IMR-90 (cell line): ENCODE measurements around the gene DHX40. TPM values are rescaled to one million over a fixed set of nuclear protein-coding genes. Genes with fewer than 3 reads are reported as not detected.
A peak's percentile ranks its signal among the peaks of the same experiment; 100 is the strongest.

Experiments
- ATAC-seq: fragments of 200-7000 bp; cut with Tn5 transposase; 2 replicates; pipeline ENCODE4 v1.9.1; 2020; ENCODE audit warnings: low read depth, mild to moderate bottlenecking, moderate library complexity
- BruUV-seq: library from RNA; stranded (reverse); fragments of 400-500 nt; replicated peaks from 2 replicates; lab custom pipeline; 2021; lab: Mats Ljungman, UMichigan
- CTCF ChIA-PET: fragments of 300-600 bp; formaldehyde crosslinking; extraction: SDS; loops from one replicate; lab custom pipeline; 2021; ENCODE audit warnings: antibody characterized with exemption; lab: Yijun Ruan, JAX
- POLR2A ChIA-PET: fragments of 300-600 bp; sonication (Branson Sonifier 250); formaldehyde crosslinking; loops from one replicate; lab custom pipeline; 2022; ENCODE audit warnings: antibody characterized with exemption; ENCODE audit not compliant: unreplicated experiment; lab: Charles Lee
- DNase-seq: peaks from one replicate; pipeline ENCODE4 v3.0.0; 2013
- H2AFZ ChIP-seq: replicated peaks from 2 replicates; pipeline ENCODE3; 2013; ENCODE audit warnings: low read length, mild to moderate bottlenecking; ENCODE audit not compliant: poor library complexity
- H2AK5ac ChIP-seq: 2 replicates; pipeline ENCODE4 v1.6.1; 2013; ENCODE audit warnings: low read depth, low read length, inconsistent platforms
- H2AK9ac ChIP-seq: replicated peaks from 2 replicates; pipeline ENCODE3; 2013; ENCODE audit warnings: mild to moderate bottlenecking, low read depth, low read length, moderate library complexity; ENCODE audit not compliant: poor library complexity
- H2BK120ac ChIP-seq: 2 replicates; pipeline ENCODE4 v1.6.1; 2013; ENCODE audit warnings: low read depth, low read length, inconsistent platforms
- H2BK15ac ChIP-seq: 3 replicates; pipeline ENCODE4 v1.6.1; 2013; ENCODE audit warnings: low read depth, low read length, inconsistent platforms
- H2BK20ac ChIP-seq: 2 replicates; pipeline ENCODE4 v1.6.1; 2013; ENCODE audit warnings: low read depth, mild to moderate bottlenecking, inconsistent platforms, low read length, moderate library complexity
- H2BK5ac ChIP-seq: 2 replicates; pipeline ENCODE4 v1.6.1; 2013; ENCODE audit warnings: mild to moderate bottlenecking, low read depth, low read length, inconsistent platforms; ENCODE audit not compliant: poor library complexity, severe bottlenecking
- H3K14ac ChIP-seq: replicated peaks from 2 replicates; pipeline ENCODE4 v1.6.1; 2013; ENCODE audit warnings: low read depth, low read length, inconsistent platforms
- H3K18ac ChIP-seq: 2 replicates; pipeline ENCODE4 v1.6.1; 2013; ENCODE audit warnings: low read depth, low read length, control low read depth
- H3K23ac ChIP-seq: 2 replicates; pipeline ENCODE4 v1.6.1; 2013; ENCODE audit warnings: low read depth, low read length, inconsistent platforms
- H3K27ac ChIP-seq: 2 replicates; pipeline ENCODE4 v1.5.1; 2013; ENCODE audit warnings: mild to moderate bottlenecking, control low read depth, low read length; ENCODE audit not compliant: insufficient read depth
- H3K27me3 ChIP-seq: 2 replicates; pipeline ENCODE4 v1.6.1; 2013; ENCODE audit warnings: low read length; ENCODE audit not compliant: control insufficient read depth, insufficient read depth
- H3K36me3 ChIP-seq: 2 replicates; pipeline ENCODE4 v1.6.1; 2013; ENCODE audit warnings: low read length, mixed read lengths; ENCODE audit not compliant: control insufficient read depth, insufficient read depth
- H3K4ac ChIP-seq: 2 replicates; pipeline ENCODE4 v1.6.1; 2013; ENCODE audit warnings: low read depth, low read length, inconsistent platforms
- H3K4me1 ChIP-seq: 2 replicates; pipeline ENCODE4 v1.6.1; 2013; ENCODE audit warnings: low read length, mixed read lengths; ENCODE audit not compliant: control insufficient read depth, insufficient read depth
- H3K4me2 ChIP-seq: 2 replicates; pipeline ENCODE4 v1.6.1; 2013; ENCODE audit warnings: low read depth, mild to moderate bottlenecking, control low read depth, low read length, moderate library complexity
- H3K4me3 ChIP-seq: 2 replicates; pipeline ENCODE4 v1.5.1; 2013; ENCODE audit warnings: low read depth, mild to moderate bottlenecking, control low read depth, low read length, moderate library complexity; ENCODE audit not compliant: insufficient read depth
- H3K56ac ChIP-seq: 2 replicates; pipeline ENCODE4 v1.6.1; 2013; ENCODE audit warnings: low read length, inconsistent platforms; ENCODE audit not compliant: insufficient read depth; ENCODE audit errors: extremely low read depth
- H3K79me1 ChIP-seq, 2 experiments: 2 replicates each; pipeline ENCODE4 v1.6.1; 2013; ENCODE audit warnings: low read length in 2 of 2, inconsistent platforms in 1 of 2, low read depth in 1 of 2
- H3K9ac ChIP-seq: 2 replicates; pipeline ENCODE4 v1.6.1; 2013; ENCODE audit warnings: low read depth, low read length, control low read depth
- H3K9me1 ChIP-seq: 2 replicates; pipeline ENCODE4 v1.6.1; 2013; ENCODE audit warnings: low read length, inconsistent platforms; ENCODE audit not compliant: insufficient read depth
- H3K9me3 ChIP-seq: 2 replicates; pipeline ENCODE4 v1.6.1; 2013; ENCODE audit warnings: low read length; ENCODE audit not compliant: control insufficient read depth, insufficient read depth
- H4K20me1 ChIP-seq: 2 replicates; pipeline ENCODE4 v1.6.1; 2013; ENCODE audit warnings: low read length, inconsistent platforms; ENCODE audit not compliant: insufficient read depth
- H4K5ac ChIP-seq: 2 replicates; pipeline ENCODE4 v1.6.1; 2013; ENCODE audit warnings: mild to moderate bottlenecking, low read depth, low read length, control low read depth
- H4K8ac ChIP-seq, 2 experiments: 2 replicates each; pipeline ENCODE4 v1.6.1; 2013; ENCODE audit warnings: low read depth in 2 of 2, low read length in 2 of 2, control low read depth in 1 of 2, inconsistent platforms in 1 of 2
- H4K91ac ChIP-seq: 2 replicates; pipeline ENCODE4 v1.6.1; 2013; ENCODE audit warnings: low read depth, low read length, inconsistent platforms; ENCODE audit not compliant: insufficient read depth
- CTCF ChIP-seq: conservative IDR thresholded peaks from 2 replicates; pipeline ENCODE4 v1.5.1; 2012; ENCODE audit warnings: mild to moderate bottlenecking, low read depth, low read length, improper control_type of control experiment
- FOS ChIP-seq: fragments of 150-350 bp; IDR thresholded peaks from 2 replicates; pipeline ENCODE4 v1.6.1; 2016; ENCODE audit warnings: low read depth, low read length
- MAFK ChIP-seq: IDR thresholded peaks from 2 replicates; pipeline ENCODE4 v1.6.1; 2012; ENCODE audit warnings: low read depth, low read length, improper control_type of control experiment
- MAZ ChIP-seq: IDR thresholded peaks from 2 replicates; pipeline ENCODE4 v1.6.1; 2012; ENCODE audit warnings: low read depth, mild to moderate bottlenecking, low read length, improper control_type of control experiment, moderate library complexity, borderline replicate concordance
- NFE2L2 ChIP-seq: fragments of 150-350 bp; IDR thresholded peaks from 2 replicates; pipeline ENCODE4 v1.6.1; 2016; ENCODE audit warnings: low read depth, mild to moderate bottlenecking, low read length
- POLR2A ChIP-seq: IDR thresholded peaks from 2 replicates; pipeline ENCODE4 v1.6.1; 2012; ENCODE audit warnings: mild to moderate bottlenecking, low read depth, low read length
- RFX5 ChIP-seq: IDR thresholded peaks from 2 replicates; pipeline ENCODE4 v1.8.0; 2012; ENCODE audit warnings: low read depth, mild to moderate bottlenecking, low read length, moderate library complexity
- SMC3 ChIP-seq: fragments of 150-350 bp; IDR thresholded peaks from 2 replicates; pipeline ENCODE4 v1.6.1; 2016; ENCODE audit warnings: low read depth, mild to moderate bottlenecking, antibody characterized with exemption, low read length, moderate library complexity
- dilution Hi-C: fragments of 300-500 bp; cut with HindIII; formaldehyde crosslinking; loops from one replicate; pipeline ENCODE4 v1.14.3; 2018; ENCODE audit warnings: low sequenced_read_pairs; ENCODE audit not compliant: unreplicated experiment
- in situ Hi-C: fragments of 300-500 bp; cut with MboI; formaldehyde crosslinking; loops from 3 replicates; pipeline ENCODE4 v1.14.3; 2019; ENCODE audit warnings: low sequenced_read_pairs, inconsistent platforms, mixed read lengths
- intact Hi-C: fragments of 100-400 bp; cut with micrococcal nuclease; formaldehyde crosslinking; loops from 2 replicates; pipeline ENCODE4 v1.10.0; 2022
- polyA plus RNA-seq, 3 experiments: library from polyadenylated mRNA; depleted of rRNA; stranded (reverse); fragments of >200 nt; gene quantifications; 2 replicates each; pipeline ENCODE4 v1.2.3, GENCODE V29; 2012; ENCODE audit warnings: low replicate concordance in 1 of 3
- total RNA-seq: library from RNA; depleted of rRNA; stranded (reverse); fragments of >200 nt; gene quantifications from 2 replicates; pipeline ENCODE4 v1.2.3, GENCODE V29; 2012

The DHX40 gene
- total and polyA plus RNA-seq, 2 of the 4 experiments (the other 2 are of a cell fraction): 17.4 to 44.4 TPM

- no peak overlapping the region for H2AFZ ChIP-seq
- ATAC-seq: no peak
Observed at GRCh38 chr17:59611503-59611902, 46.1 kb downstream of the DHX40 start.

More at GRCh38 chr17:59611503-59611902, 46.1 kb downstream of the DHX40 start:
- H3K27ac ChIP-seq: no peak overlapping the region
- H2BK15ac ChIP-seq: no peak overlapping the region
- H3K56ac ChIP-seq: no peak overlapping the region
- H4K20me1 ChIP-seq: no peaks in the 10 kb centered on the region
- H4K91ac ChIP-seq: no peak overlapping the region
- BruUV-seq: no TSS peak
- dilution Hi-C loops: no loop called here
- POLR2A ChIA-PET: no interaction called here
- no peak overlapping the region for H3K4me3 ChIP-seq
- H3K9me1 ChIP-seq: no peaks in the 10 kb centered on the region
- H4K8ac ChIP-seq: no peak overlapping the region
- H3K18ac ChIP-seq: no peak overlapping the region
- in situ Hi-C loops: no loop called here
- no peak overlapping the region for H3K4ac ChIP-seq
- H2BK5ac ChIP-seq: no peak overlapping the region
- H3K4me1 ChIP-seq: no peaks in the 10 kb centered on the region
- H3K27me3 ChIP-seq: no peaks in the 10 kb centered on the region
- H2AK5ac ChIP-seq: no peak overlapping the region
- no peak overlapping the region for H3K14ac ChIP-seq
- no peak overlapping the region for H3K4me2 ChIP-seq
- H3K9ac ChIP-seq: no peak overlapping the region
- no peaks in the 10 kb centered on the region for H3K9me3 ChIP-seq
- no peak overlapping the region for H2BK120ac ChIP-seq
- no peak for TF ChIP-seq POLR2A
- peak; percentile 69 for TF ChIP-seq MAFK
- TF ChIP-seq CTCF: no peak
- no peak for TF ChIP-seq NFE2L2
- TF ChIP-seq FOS: no peak
- no peak for TF ChIP-seq RFX5
- TF ChIP-seq SMC3: no peak
- TF ChIP-seq MAZ: no peak
- H2BK20ac ChIP-seq: no peak overlapping the region
- H3K36me3 ChIP-seq: peaks cover 9% of the 10 kb centered on the region
- CTCF ChIA-PET: no interaction called here
- intact Hi-C loops: no loop called here
- H2AK9ac ChIP-seq: no peak overlapping the region
- H3K23ac ChIP-seq: no peak overlapping the region
- peaks cover 0 to 7% of the 10 kb centered on the region in 2 experiments; a peak in 1 of 4 replicates for H3K79me1 ChIP-seq
- H4K5ac ChIP-seq: no peak overlapping the region
- no peak for DNase-seq
